Measurements from ENCODE around the gene CLIC5. TPM values are rescaled to one million over a fixed set of nuclear protein-coding genes. Genes with fewer than 3 reads are reported as not detected.

The CLIC5 gene
- total RNA-seq, 1 donor from 2014 or later: 5.2 TPM

GRCh38 chr6:45843848-45844521 lies 171.7 kb downstream of the CLIC5 start:
- no peak overlapping the region for H3K4me3 ChIP-seq (ENCODE audit: low read depth, low read length)
- no peak for DNase-seq (ENCODE audit: low read depth)
- TF ChIP-seq CTCF (conservative IDR thresholded peaks at IDR 0.05; ENCODE audit: low read depth, low read length): no peak

GRCh38 chr6:45841062-45841461 lies 174.6 kb downstream of the CLIC5 start:
- no peak for DNase-seq (ENCODE audit: low read depth)
- TF ChIP-seq CTCF (conservative IDR thresholded peaks at IDR 0.05; ENCODE audit: low read depth, low read length): peak; percentile 22
- H3K4me3 ChIP-seq (ENCODE audit: low read depth, low read length): no peak overlapping the region

- TF ChIP-seq CTCF (conservative IDR thresholded peaks at IDR 0.05; ENCODE audit: low read depth, low read length): no peak
- no peak overlapping the region for H3K4me3 ChIP-seq (ENCODE audit: low read depth, low read length)
- DNase-seq (ENCODE audit: low read depth): no peak
These were observed 176.7 kb downstream of the CLIC5 start for GRCh38 chr6:45838996-45839395.

GRCh38 chr6:45838451-45838850 lies 177.2 kb downstream of the CLIC5 start:
- H3K4me3 ChIP-seq (ENCODE audit: low read depth, low read length): no peak overlapping the region
- no peak for DNase-seq (ENCODE audit: low read depth)
- TF ChIP-seq CTCF (conservative IDR thresholded peaks at IDR 0.05; ENCODE audit: low read depth, low read length): no peak

- DNase-seq (ENCODE audit: low read depth): no peak
- TF ChIP-seq CTCF (conservative IDR thresholded peaks at IDR 0.05; ENCODE audit: low read depth, low read length): no peak
These were observed 178.0 kb downstream of the CLIC5 start for GRCh38 chr6:45837541-45838200.

GRCh38 chr6:45836984-45837383 lies 178.7 kb downstream of the CLIC5 start:
- TF ChIP-seq CTCF (conservative IDR thresholded peaks at IDR 0.05; ENCODE audit: low read depth, low read length): no peak
- no peak for DNase-seq (ENCODE audit: low read depth)
- no peak overlapping the region for H3K4me3 ChIP-seq (ENCODE audit: low read depth, low read length)

More at GRCh38 chr6:45837541-45838200, 178.0 kb downstream of the CLIC5 start:
- H3K4me3 ChIP-seq (ENCODE audit: low read depth, low read length): no peak overlapping the region

GRCh38 chr6:45836438-45836824 lies 179.2 kb downstream of the CLIC5 start:
- no peak for DNase-seq (ENCODE audit: low read depth)
- H3K4me3 ChIP-seq (ENCODE audit: low read depth, low read length): no peak overlapping the region
- no peak for TF ChIP-seq CTCF (conservative IDR thresholded peaks at IDR 0.05; ENCODE audit: low read depth, low read length)
